NCI-H510A treated with DMSO at 0.1 percent for 48 hours (cell line): ENCODE results near the gene KIF17.

ENCODE experiments used
- DNase-seq: peaks from one replicate; lab custom pipeline; 2025; lab: John Stamatoyannopoulos, UW

Gene KIF17

DNA sequence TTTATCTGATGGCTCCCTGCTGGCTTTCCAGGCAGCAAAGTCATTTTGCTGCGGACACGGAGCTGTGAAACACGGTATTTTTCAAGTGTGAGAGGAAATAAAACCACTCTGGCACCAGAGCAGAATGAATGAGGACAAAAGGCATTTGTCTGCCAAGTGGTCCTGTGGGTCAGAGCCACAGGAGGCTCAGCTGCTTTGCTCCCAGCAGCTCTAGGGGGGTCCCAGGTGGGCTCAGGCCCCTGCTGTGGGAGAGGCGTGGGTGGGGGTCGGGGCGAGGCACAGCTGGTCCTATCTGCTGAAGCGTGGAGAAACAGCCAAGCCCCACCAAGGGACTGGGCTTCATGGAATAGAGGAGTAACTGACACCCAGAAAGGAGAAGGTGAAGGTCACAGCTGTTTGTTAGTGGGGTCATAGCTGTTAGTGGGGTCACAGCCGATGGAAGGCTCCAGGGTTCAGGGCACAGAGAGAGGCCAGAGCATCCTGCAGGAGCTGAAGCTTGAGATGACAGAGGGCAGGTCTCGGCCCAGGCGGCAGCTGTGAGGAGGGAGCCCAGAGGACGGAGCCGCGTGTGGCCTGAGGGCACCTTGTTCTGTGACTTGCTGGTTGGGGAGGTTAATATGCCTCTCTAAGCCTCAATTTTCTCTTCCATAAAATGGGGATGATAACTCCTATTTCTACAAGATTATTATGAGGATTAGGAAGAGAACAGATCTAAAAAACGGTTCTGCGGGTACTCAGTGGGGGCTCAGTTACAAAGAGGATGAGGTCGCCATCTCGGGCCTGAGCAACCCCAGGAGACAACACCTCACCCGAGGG lies 7.1 kb downstream of the KIF17 start:
- no peak for DNase-seq

GRCh38 chr1:20709868-20710267 lies 7.9 kb downstream of the KIF17 start:
- DNase-seq: no peak

DNA sequence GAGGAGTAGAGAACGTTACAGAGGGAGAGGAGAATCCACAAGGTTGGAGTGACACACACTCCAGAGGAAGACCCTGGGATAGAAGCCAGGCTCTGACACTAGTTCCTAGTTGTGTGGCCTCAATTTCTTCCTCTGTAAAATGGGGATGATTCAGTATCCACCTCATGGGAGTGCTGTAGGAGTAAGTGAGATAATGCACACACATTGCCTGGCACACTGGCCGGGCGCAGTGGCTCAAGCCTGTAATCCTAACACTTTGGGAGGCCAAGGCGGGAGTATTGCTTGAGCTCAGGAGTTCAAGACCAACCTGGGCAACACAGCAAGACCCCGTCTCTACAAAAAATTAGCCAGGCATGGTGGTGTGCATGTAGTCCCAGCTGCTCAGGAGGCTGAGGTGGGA lies 8.9 kb downstream of the KIF17 start:
- DNase-seq: no peak

- no peak for DNase-seq
Measured at GRCh38 chr1:20708057-20708456, 9.8 kb downstream of the KIF17 start.

- no peak for DNase-seq
Measured at GRCh38 chr1:20706841-20707240, 11.0 kb downstream of the KIF17 start.

DNA sequence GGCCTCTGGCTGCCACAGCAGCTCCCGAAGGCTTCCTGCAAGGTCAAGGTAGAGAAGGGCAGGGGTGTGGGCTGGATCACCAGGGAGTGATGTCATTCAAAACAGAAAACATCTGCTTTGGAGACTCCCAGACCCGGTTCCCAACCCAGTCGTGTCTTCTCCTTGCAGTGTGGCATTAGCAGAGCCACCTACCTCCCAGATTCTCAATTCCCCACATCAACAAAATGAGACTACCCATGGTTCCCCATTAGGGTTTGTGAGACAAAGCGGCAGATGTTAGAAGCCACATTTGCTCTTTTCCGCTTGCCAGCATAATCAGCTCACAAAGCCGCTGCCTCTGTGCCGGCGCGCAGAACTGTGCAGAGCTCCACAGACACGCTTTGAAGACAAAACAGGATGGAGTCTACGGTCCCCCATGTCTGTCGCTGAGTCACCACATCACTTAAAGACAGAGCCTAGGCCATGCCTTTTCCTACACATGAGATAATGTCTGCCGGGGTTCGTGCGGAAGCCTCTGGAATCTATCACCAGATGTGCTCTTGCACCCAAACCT lies 12.5 kb downstream of the KIF17 start:
- no peak for DNase-seq

- DNase-seq: no peak
Measured at GRCh38 chr1:20704390-20705202, 13.2 kb downstream of the KIF17 start.

DNA sequence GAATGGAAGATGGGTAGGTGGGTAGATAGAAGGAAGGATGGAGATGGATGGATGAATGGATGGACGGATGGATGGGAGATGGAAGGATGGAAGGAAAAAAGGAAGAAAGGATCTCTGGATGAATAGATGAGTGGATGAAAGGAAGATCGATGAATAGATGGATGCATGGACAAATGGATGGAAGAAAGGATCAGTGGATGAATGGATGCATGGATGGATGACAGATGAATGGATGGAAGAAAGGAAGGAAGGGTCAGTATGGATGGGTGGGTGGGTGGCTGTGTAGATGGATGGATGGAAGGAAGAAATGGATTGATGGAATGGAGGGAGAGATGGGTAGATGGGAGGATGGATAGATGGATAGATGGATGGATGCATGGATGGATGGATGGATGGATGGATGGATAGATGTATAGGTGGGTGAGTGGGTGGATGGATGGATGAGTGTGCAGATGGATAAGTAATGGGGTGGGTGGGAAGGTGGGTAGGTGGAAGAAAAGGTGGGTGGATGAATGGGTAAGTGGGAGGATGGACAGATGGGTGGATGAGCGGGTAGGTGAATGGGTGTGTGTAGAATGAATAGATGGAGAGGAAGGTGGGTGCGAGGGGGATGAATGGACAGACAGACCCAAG lies 14.6 kb downstream of the KIF17 start:
- DNase-seq: no peak

- no peak for DNase-seq
Measured at GRCh38 chr1:20702416-20702815, 15.4 kb downstream of the KIF17 start.

DNA sequence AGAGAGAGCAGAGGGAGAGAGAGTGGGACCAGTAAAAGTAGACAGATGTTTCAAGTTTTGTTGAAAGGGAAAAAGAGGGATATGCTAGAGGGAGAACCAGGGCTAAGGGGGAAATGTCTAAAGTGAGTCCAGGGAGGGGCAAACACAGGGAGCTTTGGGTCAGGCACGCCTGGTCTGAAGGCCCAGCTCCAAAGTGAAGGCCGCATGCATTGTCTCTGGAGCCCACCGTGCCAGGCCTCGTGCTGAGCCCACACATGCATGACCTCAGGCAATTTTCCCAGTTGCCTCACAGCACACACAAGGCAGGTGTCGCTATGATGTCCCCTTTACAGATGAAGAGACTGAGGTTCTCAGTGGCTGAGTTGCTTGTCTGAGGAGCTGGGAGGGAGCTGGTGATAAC lies 16.0 kb downstream of the KIF17 start:
- no peak for DNase-seq

DNA sequence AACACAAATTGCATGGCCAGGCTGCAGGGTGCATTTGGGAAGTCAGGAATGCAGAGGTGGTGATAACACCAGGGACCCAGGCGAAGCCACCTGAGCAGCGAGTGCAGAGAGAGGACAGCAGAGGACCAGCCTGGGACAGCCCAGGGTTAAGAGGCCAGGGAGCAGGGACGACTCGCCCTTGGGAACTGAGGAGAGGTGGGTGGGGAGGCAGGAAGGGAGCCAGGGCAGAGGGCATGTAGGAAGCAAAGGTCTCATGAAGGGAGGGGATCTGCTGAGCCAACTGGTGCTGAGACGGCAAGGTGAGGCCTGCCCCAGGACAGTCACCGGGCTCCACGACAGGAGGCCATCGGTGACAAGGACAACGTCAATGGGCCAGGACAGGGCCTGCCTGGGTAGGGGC lies 16.4 kb downstream of the KIF17 start:
- no peak for DNase-seq

- DNase-seq: no peak
Measured at GRCh38 chr1:20700636-20701215, 17.1 kb downstream of the KIF17 start.

GRCh38 chr1:20699558-20699957 lies 18.2 kb downstream of the KIF17 start:
- no peak for DNase-seq

DNA sequence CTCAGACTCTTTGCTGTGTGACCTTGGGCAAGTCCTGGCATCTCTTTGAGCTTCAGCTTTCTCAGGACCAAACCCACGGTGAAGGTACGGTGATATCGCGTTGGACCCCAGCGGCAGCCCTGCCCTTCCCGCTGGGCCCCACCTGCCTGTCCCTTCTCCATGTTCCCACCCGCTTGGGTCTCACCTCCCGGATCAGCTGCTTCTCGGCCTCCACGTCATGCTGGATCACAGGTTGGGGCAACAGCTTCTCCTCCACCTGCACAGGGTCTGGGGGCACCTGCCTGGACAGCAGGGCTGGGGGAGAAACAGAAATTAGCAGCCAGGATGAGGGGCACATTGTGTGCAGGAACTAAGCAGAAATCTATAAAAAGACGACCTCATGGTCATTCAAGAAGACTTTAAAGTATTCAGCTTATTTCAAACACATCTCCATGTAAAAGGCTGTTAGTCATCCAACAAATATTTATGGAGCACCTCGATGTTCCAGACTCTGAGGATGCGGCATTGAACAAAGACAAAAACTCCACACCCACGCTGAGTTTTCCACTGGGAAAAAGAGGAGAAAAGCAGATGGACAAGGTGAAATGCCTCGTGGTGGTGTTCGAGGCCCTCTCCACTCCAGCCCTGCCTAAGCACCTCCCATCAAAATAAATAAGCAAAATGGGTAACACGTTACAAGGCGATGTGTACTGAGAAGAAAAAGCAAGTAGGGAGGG lies 19.5 kb downstream of the KIF17 start:
- no peak for DNase-seq

GRCh38 chr1:20697563-20697962 lies 20.2 kb downstream of the KIF17 start:
- no peak for DNase-seq

DNA sequence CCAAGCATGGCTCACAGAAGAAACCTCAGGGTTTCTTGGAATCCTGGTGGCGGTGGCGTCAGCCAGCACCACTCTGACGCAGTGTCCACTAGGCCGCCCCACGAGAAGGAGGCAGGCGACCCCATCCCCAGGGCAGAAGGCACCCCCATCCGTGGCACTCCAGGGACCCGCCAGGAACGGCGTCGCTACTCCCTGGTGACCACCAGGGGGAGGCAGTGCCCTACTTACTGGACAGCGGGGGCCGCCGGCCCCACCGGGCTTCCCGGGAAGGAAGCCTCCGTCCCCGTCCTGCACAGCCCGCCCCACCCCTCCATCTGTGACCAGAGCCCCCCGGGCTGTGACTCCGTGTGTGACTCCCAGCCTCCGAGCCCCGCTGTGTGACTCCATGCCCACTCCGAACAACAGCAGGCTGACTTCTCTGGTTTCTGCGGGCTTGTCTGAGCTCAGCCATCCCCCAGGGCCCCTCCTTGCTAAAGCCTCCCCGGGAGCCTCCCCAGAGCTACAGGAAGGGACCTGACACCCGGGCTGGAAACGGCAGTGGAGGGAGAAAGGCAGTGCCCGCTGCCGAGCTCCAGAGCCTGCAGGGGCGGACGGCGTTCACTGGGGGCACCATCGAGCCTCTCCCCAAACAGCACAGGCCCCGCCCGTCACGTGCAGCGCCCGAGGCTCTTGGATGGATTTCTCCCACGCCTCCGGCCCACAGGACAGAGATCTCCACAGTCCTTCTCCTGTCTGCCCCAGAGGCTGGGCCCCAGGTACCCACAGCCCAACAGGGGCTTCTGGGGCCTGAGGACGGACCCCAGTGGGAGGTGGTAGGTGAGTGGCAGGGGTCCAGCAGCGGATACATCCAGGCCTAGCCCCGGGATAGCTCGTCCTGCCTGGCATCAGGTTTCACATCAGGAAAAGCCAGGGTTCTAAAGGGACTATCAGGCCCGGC lies 21.1 kb downstream of the KIF17 start:
- peak; percentile 99 for DNase-seq

DNA sequence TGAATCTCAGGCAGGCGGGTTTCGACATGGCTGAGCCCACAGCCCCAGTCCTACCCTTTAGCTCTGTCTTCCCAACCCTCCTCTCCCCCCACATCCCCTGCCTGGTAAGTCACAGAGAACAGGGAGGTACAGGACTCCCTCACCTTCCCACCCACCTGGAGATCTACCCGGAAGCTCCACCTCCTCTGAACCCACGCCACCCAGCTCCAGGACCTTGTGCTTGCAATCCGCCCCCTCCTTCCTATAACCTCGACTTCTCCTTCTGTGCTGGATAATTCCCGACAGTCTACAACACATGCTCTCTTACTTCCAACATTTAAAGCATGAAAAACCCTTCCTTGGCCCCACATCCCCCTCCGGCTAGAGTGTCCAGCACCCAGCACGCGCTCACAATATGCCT lies 22.3 kb downstream of the KIF17 start:
- no peak for DNase-seq

DNA sequence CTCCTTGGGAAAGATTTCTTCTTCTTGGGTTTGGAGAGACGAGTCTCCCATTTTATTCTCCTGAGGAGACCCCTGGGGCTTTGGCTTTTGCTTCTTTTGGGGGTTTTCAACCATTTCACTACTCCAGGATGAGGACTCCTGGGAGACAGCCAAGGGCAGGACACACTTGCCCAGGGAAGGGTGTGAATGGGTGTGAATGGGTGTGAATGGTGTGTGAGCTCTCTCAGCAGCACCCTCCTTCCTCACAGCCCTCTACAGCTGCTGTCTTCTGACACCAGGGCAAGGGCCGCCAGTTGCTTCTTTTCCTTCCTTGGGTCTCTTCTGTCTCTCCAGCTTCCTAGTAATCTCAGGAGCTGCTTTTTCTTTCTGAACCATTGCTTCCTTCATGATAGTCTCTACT lies 24.2 kb downstream of the KIF17 start:
- DNase-seq: no peak

DNA sequence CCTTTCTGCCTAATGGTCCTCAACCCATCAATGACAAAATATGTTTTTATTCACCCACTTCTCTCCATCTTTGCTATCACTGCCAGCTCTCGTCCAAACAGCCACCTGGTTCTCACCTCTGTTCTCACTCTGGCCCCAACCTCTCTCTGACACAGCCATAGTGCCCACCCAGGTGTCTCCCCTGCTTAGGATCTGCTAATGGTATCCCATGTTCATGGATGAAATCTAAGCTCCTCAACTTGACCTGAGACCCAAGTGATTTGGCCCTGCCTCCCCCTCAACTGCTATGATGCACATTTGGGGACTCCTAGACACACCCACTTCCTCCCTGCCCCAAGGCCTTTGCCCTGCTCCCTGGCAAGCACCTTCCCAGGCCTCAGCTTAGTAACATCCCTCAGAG lies 25.9 kb downstream of the KIF17 start:
- DNase-seq: no peak

DNA sequence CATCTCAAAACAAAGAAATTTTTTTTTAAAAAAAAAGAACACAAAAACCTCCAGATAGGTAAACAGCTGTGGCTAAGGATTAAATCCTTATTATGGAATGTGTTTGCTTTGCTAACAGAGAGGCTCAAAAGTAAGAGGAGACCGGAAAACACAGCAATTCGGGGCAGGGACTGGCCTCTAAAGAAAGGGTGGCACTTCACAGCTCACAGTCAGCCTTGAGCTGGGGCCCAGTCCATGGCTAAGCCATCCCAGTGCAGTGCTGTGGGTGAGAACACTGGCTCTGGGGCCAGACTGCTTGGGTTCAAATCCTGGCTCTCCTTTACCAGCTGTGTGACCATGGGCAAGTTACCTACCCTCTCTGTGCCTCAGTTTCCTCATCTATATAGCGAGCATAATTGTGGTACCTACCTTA lies 28.2 kb downstream of the KIF17 start:
- DNase-seq: no peak
